ENCODE data around the gene GGCX. TPM values are rescaled to one million over a fixed set of nuclear protein-coding genes. Genes with fewer than 3 reads are reported as not detected.

GGCX gene
- total and polyA plus RNA-seq, 2 of the 4 experiments (the other 2 are of a cell fraction): 35.0 to 39.4 TPM

- no peak for ATAC-seq (ENCODE audit: low read depth)
- peaks cover 19 to 58% of the 10 kb centered on the region in 2 experiments for H3K79me1 ChIP-seq (ENCODE audit: low read depth in 1 of 2, low read length in 2 of 2)
- BruUV-seq (replicated peaks): no TSS peak
These were observed 4.2 kb downstream of the GGCX start for GRCh38 chr2:85557130-85557529.

More at GRCh38 chr2:85557130-85557529, 4.2 kb downstream of the GGCX start:
- CTCF ChIA-PET: interaction anchor here (0.5 to 1.6 kb wide), 2 partner anchors 136 to 492 kb away, joined by 5 to 6 read pairs; no protein-coding TSS in a partner anchor
- no peak overlapping the region for H2BK20ac ChIP-seq (ENCODE audit: low read depth, low read length)
- no peak overlapping the region for H3K18ac ChIP-seq (ENCODE audit: low read depth, low read length)
- no peak overlapping the region for H3K23ac ChIP-seq (ENCODE audit: low read depth, low read length)
- H2BK5ac ChIP-seq (ENCODE audit: low read depth, low read length, poor library complexity, severe bottlenecking): no peak overlapping the region
- no peak overlapping the region for H3K9ac ChIP-seq (ENCODE audit: low read depth, low read length)
- TF ChIP-seq NFE2L2 (IDR thresholded peaks at IDR 0.05; ENCODE audit: low read depth, low read length) (no peak), FOS (IDR thresholded peaks at IDR 0.05; ENCODE audit: low read depth, low read length) (no peak)
- H3K27ac ChIP-seq (ENCODE audit: insufficient read depth, low read length): no peak overlapping the region
- no peak overlapping the region for H2BK15ac ChIP-seq (ENCODE audit: low read depth, low read length)
- H3K9me3 ChIP-seq (ENCODE audit: control insufficient read depth, insufficient read depth, low read length): no peaks in the 10 kb centered on the region
- intact Hi-C loops (cut with micrococcal nuclease) (no loop called here), dilution Hi-C loops (cut with HindIII; ENCODE audit: low sequenced_read_pairs, unreplicated experiment) (no loop called here), in situ Hi-C loops (cut with MboI; ENCODE audit: low sequenced_read_pairs) (loop anchor here (10.0 kb wide), 1 partner anchor 492 kb away; no protein-coding TSS in a partner anchor)
- peaks cover 3% of the 10 kb centered on the region; the same call in 1 of the 2 replicates for H3K4me1 ChIP-seq (ENCODE audit: control insufficient read depth, insufficient read depth, low read length)
- no peaks in the 10 kb centered on the region for H4K20me1 ChIP-seq (ENCODE audit: insufficient read depth, low read length)
- H3K4ac ChIP-seq (ENCODE audit: low read depth, low read length): no peak overlapping the region
- no peak overlapping the region for H3K4me2 ChIP-seq (ENCODE audit: low read depth, low read length)
- H3K36me3 ChIP-seq (ENCODE audit: control insufficient read depth, insufficient read depth, low read length): peaks cover 35% of the 10 kb centered on the region
- peaks cover 8% of the 10 kb centered on the region; the same call in 1 of the 2 replicates for H3K9me1 ChIP-seq (ENCODE audit: insufficient read depth, low read length)
- H2AK5ac ChIP-seq (ENCODE audit: low read depth, low read length): no peak overlapping the region
- no peak overlapping the region for H3K4me3 ChIP-seq (ENCODE audit: insufficient read depth, low read depth, low read length)
- H3K27me3 ChIP-seq (ENCODE audit: control insufficient read depth, insufficient read depth, low read length): no peaks in the 10 kb centered on the region
- no peak overlapping the region for H2BK120ac ChIP-seq (ENCODE audit: low read depth, low read length)
- POLR2A ChIA-PET (ENCODE audit: unreplicated experiment): interaction anchor here (0.5 kb wide), 2 partner anchors 18 to 63 kb away, joined by 3 read pairs; no protein-coding TSS in a partner anchor
- no peak overlapping the region for H3K56ac ChIP-seq (ENCODE audit: extremely low read depth, insufficient read depth, low read length)
- no peak for DNase-seq
- 89% methylated on average over 3 of the region's 5 CpGs; no CpG with 5 or more reads in 1 of the 2 experiments for WGBS, 2 experiments (ENCODE audit: extremely low coverage in 2 of 2, insufficient read length in 1 of 2)
- H2AFZ ChIP-seq (replicated peaks; ENCODE audit: low read length, poor library complexity): no peak overlapping the region
- no peak overlapping the region for H3K14ac ChIP-seq (replicated peaks; ENCODE audit: low read depth, low read length)
- no peak overlapping the region for H4K91ac ChIP-seq (ENCODE audit: insufficient read depth, low read depth, low read length)
- no peak overlapping the region for H4K8ac ChIP-seq (ENCODE audit: low read depth in 2 of 2, low read length in 2 of 2)
- H4K5ac ChIP-seq (ENCODE audit: low read depth, low read length): no peak overlapping the region
- no peak overlapping the region for H2AK9ac ChIP-seq (replicated peaks; ENCODE audit: low read depth, low read length, poor library complexity)

All from IMR-90 (cell line).